ENCODE results near the gene TRPM4. TPM values are rescaled to one million over a fixed set of nuclear protein-coding genes. Genes with fewer than 3 reads are reported as not detected.
"Not testable (repeated sequence)": the region's sequence is repeated elsewhere in the genome, so short reads cannot be mapped to it uniquely, and the experiment has no call there.

Gene TRPM4
- total and polyA plus RNA-seq, 2 experiments from 2014 or later: 74.2 to 106 TPM

DNA sequence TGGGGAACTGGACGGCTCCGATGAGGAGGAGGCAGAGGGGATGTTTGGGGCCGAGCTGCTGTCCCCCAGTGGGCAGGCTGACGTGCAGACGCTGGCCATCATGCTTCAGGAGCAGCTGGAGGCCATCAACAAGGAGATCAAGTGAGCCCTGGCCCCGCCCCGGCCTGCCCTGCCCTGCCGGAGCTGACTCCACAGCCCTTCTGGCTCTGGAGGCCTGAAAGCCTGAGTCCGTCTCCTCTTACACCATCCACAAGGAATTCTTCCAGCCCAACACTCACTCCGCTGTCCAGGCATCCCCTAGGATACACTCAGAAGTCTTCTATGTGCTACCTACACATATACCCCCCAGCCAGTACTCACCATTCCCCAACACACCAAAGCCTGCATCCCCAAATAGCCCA, 20.8 kb upstream of the TRPM4 start:
- H3K4me3 ChIP-seq: no peak overlapping the region
- no peak overlapping the region for H3K27ac ChIP-seq
- no peaks in the 10 kb centered on the region for H3K4me1 ChIP-seq (ENCODE audit: low read depth)
- no peaks in the 10 kb centered on the region for H3K36me3 ChIP-seq
- H3K27me3 ChIP-seq: no peaks in the 10 kb centered on the region
- DNase-seq (ENCODE audit: low read depth in 1 of 2, low spot score in 1 of 2): peak in 1 of 2 donors; percentile 79
- H3K9me3 ChIP-seq (ENCODE audit: low read depth): no peaks in the 10 kb centered on the region
- TF ChIP-seq, protein P1, sequence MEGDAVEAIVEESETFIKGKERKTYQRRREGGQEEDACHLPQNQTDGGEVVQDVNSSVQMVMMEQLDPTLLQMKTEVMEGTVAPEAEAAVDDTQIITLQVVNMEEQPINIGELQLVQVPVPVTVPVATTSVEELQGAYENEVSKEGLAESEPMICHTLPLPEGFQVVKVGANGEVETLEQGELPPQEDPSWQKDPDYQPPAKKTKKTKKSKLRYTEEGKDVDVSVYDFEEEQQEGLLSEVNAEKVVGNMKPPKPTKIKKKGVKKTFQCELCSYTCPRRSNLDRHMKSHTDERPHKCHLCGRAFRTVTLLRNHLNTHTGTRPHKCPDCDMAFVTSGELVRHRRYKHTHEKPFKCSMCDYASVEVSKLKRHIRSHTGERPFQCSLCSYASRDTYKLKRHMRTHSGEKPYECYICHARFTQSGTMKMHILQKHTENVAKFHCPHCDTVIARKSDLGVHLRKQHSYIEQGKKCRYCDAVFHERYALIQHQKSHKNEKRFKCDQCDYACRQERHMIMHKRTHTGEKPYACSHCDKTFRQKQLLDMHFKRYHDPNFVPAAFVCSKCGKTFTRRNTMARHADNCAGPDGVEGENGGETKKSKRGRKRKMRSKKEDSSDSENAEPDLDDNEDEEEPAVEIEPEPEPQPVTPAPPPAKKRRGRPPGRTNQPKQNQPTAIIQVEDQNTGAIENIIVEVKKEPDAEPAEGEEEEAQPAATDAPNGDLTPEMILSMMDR (IDR thresholded peaks at IDR 0.05; ENCODE audit: low read depth, low read length): no peak

DNA sequence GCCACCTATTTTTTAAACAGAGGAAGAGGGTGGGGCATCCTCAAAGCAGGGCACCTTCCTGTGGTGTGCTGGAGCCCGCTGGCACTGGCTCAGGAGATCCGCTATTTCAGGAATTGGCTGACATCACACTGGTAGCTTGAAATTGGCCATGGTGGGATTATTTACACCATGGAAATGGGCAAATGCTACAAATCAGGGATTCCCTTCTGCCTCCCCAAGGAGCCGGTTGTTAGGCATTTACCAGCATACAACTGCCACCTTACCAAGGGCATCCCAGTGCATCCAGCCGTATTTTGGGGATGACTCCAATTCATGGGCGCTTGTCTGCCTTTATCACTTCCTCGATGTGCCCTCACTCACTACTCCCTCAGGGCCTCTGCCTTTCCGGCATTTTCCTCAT, 16.6 kb upstream of the TRPM4 start:
- Histone ChIP-seq H3K4me3 (no peak overlapping the region), H3K9me3 (ENCODE audit: low read depth) (no peaks in the 10 kb centered on the region), H3K27ac (no peak overlapping the region), H3K36me3 (no peaks in the 10 kb centered on the region), H3K4me1 (ENCODE audit: low read depth) (peaks cover 6% of the 10 kb centered on the region), H3K27me3 (no peaks in the 10 kb centered on the region)
- DNase-seq (ENCODE audit: low read depth in 1 of 2, low spot score in 1 of 2): no peak
- TF ChIP-seq, protein P1 (IDR thresholded peaks at IDR 0.05; ENCODE audit: low read depth, low read length): no peak

DNA sequence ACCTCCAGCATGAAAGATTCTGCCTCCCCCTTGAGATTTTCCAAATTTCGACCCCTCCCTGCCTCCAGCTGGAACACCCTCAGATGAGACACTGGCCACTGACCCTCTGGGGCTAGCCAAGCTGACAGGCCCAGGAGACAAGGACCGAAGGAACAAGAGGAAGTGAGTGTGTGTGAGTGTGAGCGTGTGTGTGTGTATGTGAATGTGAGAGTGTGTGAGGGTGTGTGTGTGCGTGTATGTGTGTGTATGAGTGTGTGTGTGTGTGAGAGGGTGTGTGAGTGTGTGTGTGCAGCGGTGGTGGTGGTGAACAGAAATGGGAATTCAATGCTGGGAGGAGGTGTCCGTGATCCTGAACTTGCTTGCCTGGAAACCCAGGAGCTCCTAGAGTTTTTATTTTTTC, 16.2 kb upstream of the TRPM4 start:
- no peaks in the 10 kb centered on the region for H3K27me3 ChIP-seq
- no peaks in the 10 kb centered on the region for H3K9me3 ChIP-seq (ENCODE audit: low read depth)
- H3K4me3 ChIP-seq: no peak overlapping the region
- H3K36me3 ChIP-seq: no peaks in the 10 kb centered on the region
- H3K4me1 ChIP-seq (ENCODE audit: low read depth): peaks cover 6% of the 10 kb centered on the region
- DNase-seq (ENCODE audit: low read depth in 1 of 2, low spot score in 1 of 2): no peak
- TF ChIP-seq, protein P1 (IDR thresholded peaks at IDR 0.05; ENCODE audit: low read depth, low read length): no peak
- no peak overlapping the region for H3K27ac ChIP-seq

DNA sequence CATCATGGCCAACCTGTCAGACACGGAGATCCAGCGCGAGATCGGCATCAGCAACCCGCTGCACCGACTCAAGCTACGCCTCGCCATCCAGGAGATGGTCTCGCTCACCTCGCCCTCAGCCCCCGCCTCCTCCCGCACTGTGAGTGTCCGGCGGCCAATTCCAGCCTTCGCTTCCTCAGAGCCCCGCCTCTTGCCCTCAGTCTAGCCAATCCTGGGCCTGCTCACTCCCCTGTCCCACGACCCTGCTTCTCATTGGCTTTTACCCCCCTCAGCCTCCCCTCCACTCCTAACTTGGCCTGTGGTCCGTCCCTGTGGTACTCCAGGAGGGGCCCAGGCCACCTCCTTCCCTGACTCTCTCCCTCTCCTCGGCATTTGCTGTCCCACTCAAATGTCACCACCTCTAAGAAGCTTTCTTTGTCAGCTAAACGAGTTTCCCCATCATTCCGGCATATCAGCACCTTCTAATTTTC, 14.7 kb upstream of the TRPM4 start:
- Histone ChIP-seq H3K4me3 (peak overlapping the region; percentile 79), H3K27ac (peak overlapping the region; percentile 56), H3K9me3 (ENCODE audit: low read depth) (no peaks in the 10 kb centered on the region), H3K36me3 (no peaks in the 10 kb centered on the region), H3K27me3 (no peaks in the 10 kb centered on the region), H3K4me1 (ENCODE audit: low read depth) (peaks cover 6% of the 10 kb centered on the region)
- peak; percentile 94 to 98 for DNase-seq (ENCODE audit: low read depth in 1 of 2, low spot score in 1 of 2)
- TF ChIP-seq, protein P1 (IDR thresholded peaks at IDR 0.05; ENCODE audit: low read depth, low read length): no peak

DNA sequence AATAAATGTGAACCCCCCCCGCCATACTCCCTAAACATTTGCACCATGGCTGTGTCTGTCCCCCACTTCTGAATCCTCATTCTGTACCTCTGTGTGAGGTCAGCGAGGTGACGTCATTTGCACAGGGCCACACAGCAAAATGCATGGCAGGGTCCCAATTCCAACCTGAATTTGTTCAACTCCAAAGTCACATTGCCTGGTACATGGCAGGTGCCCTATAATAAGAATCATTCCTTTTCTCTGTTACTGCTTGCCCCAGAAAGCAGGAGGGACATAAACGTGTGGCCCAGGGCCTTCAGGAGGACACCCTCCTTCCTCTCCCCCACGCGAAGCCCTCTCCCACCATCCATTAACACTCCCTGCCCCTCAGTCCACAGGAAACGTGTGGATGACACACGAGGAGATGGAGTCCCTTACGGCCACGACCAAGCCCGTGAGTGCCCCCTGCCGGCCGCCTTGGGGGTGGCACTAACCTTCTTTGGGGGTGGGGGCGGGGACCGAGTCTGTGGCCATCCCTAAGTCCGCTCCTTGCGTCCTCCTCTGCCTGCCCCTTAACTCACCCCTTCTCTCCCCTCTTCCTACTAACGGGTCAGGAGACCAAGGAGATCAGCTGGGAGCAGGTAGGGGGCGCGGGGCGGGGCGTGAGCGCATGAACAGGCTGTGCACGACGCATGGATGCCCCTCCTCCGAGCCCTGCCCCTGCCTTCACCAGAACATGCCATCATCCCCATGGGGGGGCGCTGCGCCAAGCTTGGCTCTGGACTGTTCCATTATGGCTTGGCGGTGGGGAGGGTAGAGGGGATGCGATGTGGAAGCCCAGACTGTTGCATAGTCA, 11.8 kb upstream of the TRPM4 start:
- peak; percentile 86 to 96 for DNase-seq (ENCODE audit: low read depth in 1 of 2, low spot score in 1 of 2)
- Histone ChIP-seq H3K4me3 (peak overlapping the region; percentile 24), H3K27ac (peak overlapping the region; percentile 34), H3K9me3 (ENCODE audit: low read depth) (no peaks in the 10 kb centered on the region), H3K4me1 (ENCODE audit: low read depth) (peaks cover 15% of the 10 kb centered on the region), H3K27me3 (no peaks in the 10 kb centered on the region), H3K36me3 (no peaks in the 10 kb centered on the region)
- TF ChIP-seq, protein P1 (IDR thresholded peaks at IDR 0.05; ENCODE audit: low read depth, low read length): peak; percentile 91

DNA sequence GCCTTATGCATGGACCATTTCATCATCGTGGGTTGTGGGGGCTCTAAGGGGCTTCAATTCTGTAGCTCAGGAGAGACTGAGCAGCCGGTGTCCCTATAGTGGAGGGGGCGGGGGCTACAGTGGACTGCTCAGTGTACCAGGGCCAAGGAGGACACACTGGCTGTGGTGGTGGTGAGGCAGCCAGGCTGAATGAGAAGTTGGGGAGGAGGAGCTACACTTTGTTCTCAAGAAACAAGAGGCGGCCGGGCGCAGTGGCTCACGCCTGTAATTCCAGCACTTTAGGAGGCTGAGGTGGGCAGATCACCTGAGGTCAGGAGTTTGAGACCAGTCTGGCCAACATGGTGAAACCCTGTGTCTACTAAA, 11.2 kb upstream of the TRPM4 start:
- Histone ChIP-seq H3K27ac (peak overlapping the region; percentile 20), H3K4me1 (ENCODE audit: low read depth) (peaks cover 19% of the 10 kb centered on the region)
- H3K4me3 ChIP-seq; H3K9me3 ChIP-seq (ENCODE audit: low read depth); H3K36me3 ChIP-seq; H3K27me3 ChIP-seq; DNase-seq (ENCODE audit: low read depth in 1 of 2, low spot score in 1 of 2): not testable (repeated sequence)
